8988T (cell line): Measurements from ENCODE around the gene EEIG1.

Source experiments
- DNase-seq: peaks from one replicate; pipeline ENCODE4 v3.0.0; 2011

The EEIG1 gene

GRCh38 chr9:127958728-127959127, 22.1 kb downstream of the EEIG1 start:
- no peak for DNase-seq

- DNase-seq: peak; percentile 98
Observed at GRCh38 chr9:127955294-127956015, 25.3 kb downstream of the EEIG1 start.

- no peak for DNase-seq
Observed at GRCh38 chr9:127954831-127955293, 25.9 kb downstream of the EEIG1 start.

- no peak for DNase-seq
Observed at GRCh38 chr9:127953768-127954505, 26.9 kb downstream of the EEIG1 start.

- DNase-seq: no peak
Observed at GRCh38 chr9:127953154-127953553, 27.6 kb downstream of the EEIG1 start.

- DNase-seq: no peak
Observed at GRCh38 chr9:127950513-127951289, 30.1 kb downstream of the EEIG1 start.

GRCh38 chr9:127949827-127950512, 30.8 kb downstream of the EEIG1 start:
- DNase-seq: no peak

- no peak for DNase-seq
Observed at GRCh38 chr9:127947841-127948710, 32.7 kb downstream of the EEIG1 start.

GRCh38 chr9:127946728-127947127, 34.1 kb downstream of the EEIG1 start:
- no peak for DNase-seq

- DNase-seq: no peak
Observed at GRCh38 chr9:127945942-127946341, 34.8 kb downstream of the EEIG1 start.

- DNase-seq: no peak
Observed at GRCh38 chr9:127945338-127945737, 35.5 kb downstream of the EEIG1 start.

- no peak for DNase-seq
Observed at GRCh38 chr9:127944586-127945218, 36.1 kb downstream of the EEIG1 start.

GRCh38 chr9:127943731-127944144, 37.1 kb downstream of the EEIG1 start:
- DNase-seq: peak; percentile 88

GRCh38 chr9:127943011-127943662, 37.7 kb downstream of the EEIG1 start:
- no peak for DNase-seq

- DNase-seq: peak; percentile 80
Observed at GRCh38 chr9:127942216-127943010, 38.4 kb downstream of the EEIG1 start.

- DNase-seq: no peak
Observed at GRCh38 chr9:127941961-127942215, 38.9 kb downstream of the EEIG1 start.

GRCh38 chr9:127941062-127941960, 39.5 kb downstream of the EEIG1 start:
- DNase-seq: no peak

- DNase-seq: no peak
Observed at GRCh38 chr9:127940593-127940992, 40.2 kb downstream of the EEIG1 start.

- DNase-seq: no peak
Observed at GRCh38 chr9:127938298-127938690, 42.5 kb downstream of the EEIG1 start.
